Ascending aorta (tissue), 2 donors: ENCODE data around the gene MAP3K12. TPM values are rescaled to one million over a fixed set of nuclear protein-coding genes. Genes with fewer than 3 reads are reported as not detected.
A peak's percentile ranks its signal among the peaks of the same experiment; 100 is the strongest.

Experiments used
- DNase-seq, 2 donors: peaks; one replicate each; pipeline ENCODE4 v3.0.0-alpha.2; 2019; ENCODE audit warnings: low spot score in 2 of 2
- H3K27ac ChIP-seq, 2 donors: fragments of 200-600 bp; sonication (generic); one replicate each; pipeline ENCODE4 v1.5.1; 2016 to 2017; ENCODE audit warnings: mild to moderate bottlenecking in 1 of 2
- H3K27me3 ChIP-seq: fragments of 200-600 bp; sonication (generic); one replicate; pipeline ENCODE4 v1.5.1; 2017
- H3K36me3 ChIP-seq, 2 donors: fragments of 200-600 bp; sonication (generic); one replicate each; pipeline ENCODE4 v1.5.1; 2016
- H3K4me1 ChIP-seq, 2 donors: fragments of 200-600 bp; sonication (generic); one replicate each; pipeline ENCODE4 v1.5.1; 2016 to 2017; ENCODE audit warnings: mild to moderate bottlenecking in 1 of 2
- H3K4me3 ChIP-seq, 2 donors: fragments of 200-600 bp; sonication (generic); one replicate each; pipeline ENCODE4 v1.5.1; 2016 to 2017; ENCODE audit warnings: mild to moderate bottlenecking in 1 of 2
- H3K9me3 ChIP-seq, 2 donors: fragments of 200-600 bp; sonication (generic); one replicate each; pipeline ENCODE4 v1.5.1; 2016
- intact Hi-C: fragments of 100-400 bp; cut with DNase I; formaldehyde crosslinking; loops from one replicate; pipeline ENCODE4 v1.15.1; 2023
- total RNA-seq: library from RNA; depleted of rRNA; stranded (reverse); fragments of >200 nt; gene quantifications from one replicate; pipeline ENCODE4 v1.1.0, GENCODE V29; 2016
- TF ChIP-seq, protein P1 (sequence below), 3 experiments: fragments of 200-600 bp in 2 of 3; fragments of 450-650 bp in 1 of 3; sonication (generic) in 2 of 3; IDR thresholded peaks; one replicate each; pipeline ENCODE4 v1.5.1; 2016 to 2019; ENCODE audit warnings: antibody characterized with exemption in 3 of 3, mild to moderate bottlenecking in 1 of 3, moderate library complexity in 1 of 3

Gene MAP3K12
- total RNA-seq, 1 donor from 2014 or later = 20.8 TPM

DNA sequence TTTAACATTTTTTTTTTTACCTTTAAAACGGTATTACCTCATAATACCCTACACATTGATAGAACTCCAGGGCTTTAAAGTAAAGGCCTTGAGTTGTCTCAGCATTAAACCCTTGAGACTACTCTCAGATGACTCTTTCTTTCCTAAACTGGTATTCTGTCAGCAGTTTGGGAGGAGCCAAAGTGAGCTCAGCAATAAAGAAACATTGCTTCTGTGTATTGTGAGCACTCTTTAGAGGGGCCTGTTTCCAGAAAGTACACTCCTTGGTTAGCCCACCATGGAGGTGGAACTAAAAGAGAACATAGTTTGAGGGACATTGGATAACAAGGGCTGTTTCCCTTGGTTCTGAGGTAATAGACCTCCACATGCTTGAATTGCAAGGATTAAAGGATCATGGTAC is 20.4 kb downstream of the MAP3K12 start:
- Histone ChIP-seq H3K4me1 (no peaks in the 10 kb centered on the region), H3K36me3 (peaks cover 83 to 92% of the 10 kb centered on the region in 2 donors), H3K9me3 (no peaks in the 10 kb centered on the region), H3K27me3 (no peaks in the 10 kb centered on the region), H3K27ac (peak overlapping the region; percentile 45 to 62), H3K4me3 (no peak overlapping the region)
- intact Hi-C loops = loop anchor here (2.0 kb wide), 1 partner anchor 30 kb away; no protein-coding TSS in a partner anchor
- TF ChIP-seq, protein P1, sequence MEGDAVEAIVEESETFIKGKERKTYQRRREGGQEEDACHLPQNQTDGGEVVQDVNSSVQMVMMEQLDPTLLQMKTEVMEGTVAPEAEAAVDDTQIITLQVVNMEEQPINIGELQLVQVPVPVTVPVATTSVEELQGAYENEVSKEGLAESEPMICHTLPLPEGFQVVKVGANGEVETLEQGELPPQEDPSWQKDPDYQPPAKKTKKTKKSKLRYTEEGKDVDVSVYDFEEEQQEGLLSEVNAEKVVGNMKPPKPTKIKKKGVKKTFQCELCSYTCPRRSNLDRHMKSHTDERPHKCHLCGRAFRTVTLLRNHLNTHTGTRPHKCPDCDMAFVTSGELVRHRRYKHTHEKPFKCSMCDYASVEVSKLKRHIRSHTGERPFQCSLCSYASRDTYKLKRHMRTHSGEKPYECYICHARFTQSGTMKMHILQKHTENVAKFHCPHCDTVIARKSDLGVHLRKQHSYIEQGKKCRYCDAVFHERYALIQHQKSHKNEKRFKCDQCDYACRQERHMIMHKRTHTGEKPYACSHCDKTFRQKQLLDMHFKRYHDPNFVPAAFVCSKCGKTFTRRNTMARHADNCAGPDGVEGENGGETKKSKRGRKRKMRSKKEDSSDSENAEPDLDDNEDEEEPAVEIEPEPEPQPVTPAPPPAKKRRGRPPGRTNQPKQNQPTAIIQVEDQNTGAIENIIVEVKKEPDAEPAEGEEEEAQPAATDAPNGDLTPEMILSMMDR (IDR thresholded peaks at IDR 0.05) = no peak
- no peak for DNase-seq

DNA sequence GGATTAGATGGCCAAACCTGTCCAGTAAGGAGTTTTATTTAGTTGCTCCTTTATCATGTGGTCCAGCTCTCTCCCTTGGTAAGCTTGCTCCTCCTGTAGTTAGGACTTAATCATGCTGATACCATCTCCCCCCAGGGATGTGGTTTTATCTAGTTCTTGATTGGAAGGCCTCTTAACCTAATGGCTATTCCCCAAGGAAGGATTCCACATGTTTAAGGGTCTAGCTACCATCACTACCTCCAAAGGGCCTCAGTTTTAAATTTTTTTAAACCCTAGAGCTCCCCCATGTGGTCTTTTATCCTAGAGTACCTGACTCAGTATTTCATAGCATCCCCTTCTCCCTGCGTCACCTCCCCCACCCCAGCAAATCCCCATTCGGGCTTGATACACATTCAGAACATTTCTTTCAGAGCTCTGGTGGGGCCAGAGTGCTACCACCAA is 22.5 kb downstream of the MAP3K12 start:
- Histone ChIP-seq H3K36me3 (peaks cover 80 to 92% of the 10 kb centered on the region in 2 donors), H3K4me3 (no peak overlapping the region), H3K4me1 (no peaks in the 10 kb centered on the region), H3K9me3 (no peaks in the 10 kb centered on the region), H3K27ac (peak overlapping the region in 1 of 2 donors; percentile 39), H3K27me3 (no peaks in the 10 kb centered on the region)
- DNase-seq = no peak
- intact Hi-C loops = no loop called here
- TF ChIP-seq, protein P1 (IDR thresholded peaks at IDR 0.05) = peak in 1 of 3 experiments; percentile 22

DNA sequence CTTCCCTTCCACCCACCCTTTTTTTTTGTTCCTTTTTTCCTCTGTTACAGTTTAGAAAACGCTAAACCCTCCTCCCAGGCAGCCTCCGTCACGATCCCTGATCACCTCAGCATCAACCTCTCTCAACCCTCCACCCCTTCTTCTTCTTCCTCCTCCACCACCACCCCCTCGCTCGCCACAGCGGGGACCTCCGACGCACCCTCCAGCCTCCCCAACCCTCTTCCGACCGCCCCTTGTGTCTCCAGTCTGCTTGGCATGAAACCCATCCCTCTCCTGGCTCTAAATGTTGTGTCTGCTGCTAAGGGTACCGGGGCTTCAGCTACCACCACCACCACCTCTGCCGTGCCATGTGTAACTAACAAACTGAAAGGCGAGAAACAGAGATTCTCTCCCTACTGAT is 24.4 kb downstream of the MAP3K12 start:
- intact Hi-C loops = no loop called here
- no peaks in the 10 kb centered on the region for H3K27me3 ChIP-seq
- peaks cover 81 to 92% of the 10 kb centered on the region in 2 donors for H3K36me3 ChIP-seq
- no peak overlapping the region for H3K4me3 ChIP-seq
- DNase-seq = no peak
- no peaks in the 10 kb centered on the region for H3K9me3 ChIP-seq
- no peaks in the 10 kb centered on the region for H3K4me1 ChIP-seq
- TF ChIP-seq, protein P1 (IDR thresholded peaks at IDR 0.05) = no peak
- H3K27ac ChIP-seq = peak overlapping the region; percentile 14 to 40

DNA sequence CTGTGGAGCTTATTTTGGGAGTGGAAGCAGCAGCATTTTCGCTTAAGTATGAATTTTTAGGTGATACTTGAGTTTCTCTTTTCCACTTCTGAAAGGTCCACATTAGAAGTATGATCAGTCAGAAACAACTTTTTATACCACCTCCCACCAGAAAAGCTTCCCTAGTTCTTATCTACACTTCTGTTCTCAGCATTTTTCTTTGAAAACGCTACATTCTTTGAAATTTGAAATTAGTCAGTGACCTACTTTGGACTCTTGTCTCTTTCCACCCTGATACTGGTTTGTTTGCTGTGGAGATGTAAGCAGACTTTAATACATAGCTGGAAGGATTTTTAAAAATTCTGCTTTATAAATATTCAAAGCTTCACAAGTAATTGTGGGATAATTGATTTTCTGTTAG is 25.2 kb downstream of the MAP3K12 start:
- Histone ChIP-seq H3K9me3 (no peaks in the 10 kb centered on the region), H3K36me3 (peaks cover 82 to 94% of the 10 kb centered on the region in 2 donors), H3K27ac (no peak overlapping the region), H3K4me3 (no peak overlapping the region), H3K27me3 (no peaks in the 10 kb centered on the region), H3K4me1 (no peaks in the 10 kb centered on the region)
- DNase-seq = no peak
- intact Hi-C loops = no loop called here
- TF ChIP-seq, protein P1 (IDR thresholded peaks at IDR 0.05) = no peak

DNA sequence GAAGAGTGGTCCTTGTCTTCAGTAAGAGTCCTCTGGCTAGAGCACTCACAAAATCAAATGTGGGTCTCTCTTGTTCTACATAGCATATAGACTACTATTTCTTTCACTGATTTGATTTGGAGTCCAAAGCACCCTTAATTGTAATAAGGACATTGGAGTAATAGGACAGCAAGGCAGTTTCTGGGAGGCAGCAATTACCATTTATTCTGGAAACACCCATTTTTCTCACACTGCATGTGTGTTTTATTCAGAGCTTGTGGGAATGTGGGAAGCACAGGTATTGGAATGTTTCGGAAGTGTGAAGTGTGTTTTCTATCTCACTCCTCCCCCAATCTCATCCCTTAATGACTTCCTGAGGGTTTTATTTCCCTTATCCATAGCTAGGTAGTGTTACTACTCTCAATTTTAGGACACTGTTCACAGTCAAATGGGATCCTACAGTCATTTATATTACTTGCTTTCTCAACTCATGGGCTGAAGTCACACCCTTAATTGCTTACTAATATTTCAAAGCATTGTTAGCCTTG is 27.1 kb downstream of the MAP3K12 start:
- H3K27me3 ChIP-seq = no peaks in the 10 kb centered on the region
- no peak for DNase-seq
- TF ChIP-seq, protein P1 (IDR thresholded peaks at IDR 0.05) = no peak
- H3K4me1 ChIP-seq = no peaks in the 10 kb centered on the region
- H3K4me3 ChIP-seq = no peak overlapping the region
- intact Hi-C loops = no loop called here
- no peak overlapping the region for H3K27ac ChIP-seq
- H3K36me3 ChIP-seq = peaks cover 88 to 100% of the 10 kb centered on the region in 2 donors
- H3K9me3 ChIP-seq = no peaks in the 10 kb centered on the region

DNA sequence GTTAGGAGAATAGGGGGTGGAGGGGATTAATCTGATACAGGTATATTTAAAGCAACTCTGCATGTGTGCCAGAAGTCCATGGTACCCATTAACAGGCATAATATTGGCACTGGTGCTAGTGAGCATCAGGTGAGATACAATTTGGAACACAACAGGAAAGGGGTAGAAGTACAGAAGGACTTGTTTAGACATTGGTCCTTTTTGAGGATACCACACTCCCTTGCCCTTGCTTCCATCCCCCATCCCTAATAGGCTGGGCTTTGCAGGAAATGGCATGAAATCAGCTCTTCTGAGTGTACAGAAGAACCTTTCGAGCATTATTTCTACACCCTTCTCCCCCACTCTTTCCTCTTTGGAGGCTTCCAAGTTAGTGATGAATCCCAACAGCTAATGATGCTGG is 31.0 kb downstream of the MAP3K12 start:
- peaks cover 94 to 100% of the 10 kb centered on the region in 2 donors for H3K36me3 ChIP-seq
- DNase-seq = no peak
- no peaks in the 10 kb centered on the region for H3K9me3 ChIP-seq
- intact Hi-C loops = no loop called here
- no peak overlapping the region for H3K27ac ChIP-seq
- H3K4me3 ChIP-seq = no peak overlapping the region
- H3K4me1 ChIP-seq = no peaks in the 10 kb centered on the region
- TF ChIP-seq, protein P1 (IDR thresholded peaks at IDR 0.05) = no peak
- no peaks in the 10 kb centered on the region for H3K27me3 ChIP-seq
